CD14-positive monocyte (primary cell): ENCODE results near the gene ARF5. TPM values are rescaled to one million over a fixed set of nuclear protein-coding genes. Genes with fewer than 3 reads are reported as not detected.
"Not testable (repeated sequence)": the region's sequence is repeated elsewhere in the genome, so short reads cannot be mapped to it uniquely, and the experiment has no call there.

ENCODE experiments used
- DNase-seq, 3 donors: peaks; one replicate each; pipeline ENCODE4 v3.0.0-alpha.2; 2011 to 2022
- H2AFZ ChIP-seq: 2 replicates; pipeline ENCODE4 v1.6.0; 2012; ENCODE audit warnings: mild to moderate bottlenecking, low read depth, low read length, inconsistent platforms; ENCODE audit not compliant: insufficient read depth, poor library complexity, severe bottlenecking
- H3K27ac ChIP-seq, 2 donors: 1 replicate in 1 of 2; 2 replicates in 1 of 2; pipeline ENCODE4 v1.5.1; 2012 to 2013; ENCODE audit warnings: low read length in 2 of 2, control low read depth in 1 of 2, inconsistent platforms in 1 of 2, low read depth in 1 of 2, mild to moderate bottlenecking in 1 of 2
- H3K27me3 ChIP-seq, 2 donors: one replicate each; pipeline versions ENCODE4 v1.6.0 to v1.6.1; 2011 to 2013; ENCODE audit warnings: low read length in 2 of 2; ENCODE audit not compliant: control insufficient read depth in 2 of 2, insufficient read depth in 2 of 2
- H3K36me3 ChIP-seq, 2 donors: replicated peaks in 1 of 2; 1 replicate in 1 of 2; 2 replicates in 1 of 2; pipeline versions ENCODE4 v1.5.1 to v1.6.1; 2012 to 2013; ENCODE audit warnings: low read length in 2 of 2, control low read depth in 1 of 2, inconsistent platforms in 1 of 2, mild to moderate bottlenecking in 1 of 2; ENCODE audit not compliant: insufficient read depth in 2 of 2, control insufficient read depth in 1 of 2
- H3K4me1 ChIP-seq, 2 donors: 1 replicate in 1 of 2; 2 replicates in 1 of 2; pipeline versions ENCODE4 v1.5.1 to v1.6.1; 2012 to 2013; ENCODE audit warnings: low read length in 2 of 2, control low read depth in 1 of 2, inconsistent platforms in 1 of 2, mild to moderate bottlenecking in 1 of 2, moderate library complexity in 1 of 2; ENCODE audit not compliant: insufficient read depth in 2 of 2, control insufficient read depth in 1 of 2
- H3K4me2 ChIP-seq: replicated peaks from 2 replicates; pipeline ENCODE3; 2012; ENCODE audit warnings: low read length, moderate library complexity, mild to moderate bottlenecking; ENCODE audit not compliant: poor library complexity, severe bottlenecking; ENCODE audit errors: extremely low read depth
- H3K4me3 ChIP-seq, 3 experiments: fragments of 200-600 bp in 1 of 3; sonication (generic) in 1 of 3; replicated peaks in 1 of 3; 1 replicate in 2 of 3; 2 replicates in 1 of 3; pipeline ENCODE4 v1.5.1; 2011 to 2013; ENCODE audit warnings: low read length in 3 of 3, mild to moderate bottlenecking in 3 of 3, control low read depth in 2 of 3, low read depth in 2 of 3, inconsistent platforms in 1 of 3, moderate library complexity in 1 of 3
- H3K79me2 ChIP-seq: 2 replicates; pipeline ENCODE4 v1.6.0; 2012; ENCODE audit warnings: mild to moderate bottlenecking, control low read depth, inconsistent platforms, low read length, moderate library complexity; ENCODE audit not compliant: insufficient read depth
- H3K9ac ChIP-seq: 2 replicates; pipeline ENCODE4 v1.6.0; 2017; ENCODE audit warnings: low read length, mild to moderate bottlenecking; ENCODE audit not compliant: insufficient read depth, poor library complexity, severe bottlenecking
- H3K9me3 ChIP-seq, 2 donors: replicated peaks in 1 of 2; 1 replicate in 1 of 2; 2 replicates in 1 of 2; pipeline versions ENCODE4 v1.5.1 to v1.6.1; 2012 to 2013; ENCODE audit warnings: low read length in 2 of 2, control low read depth in 1 of 2; ENCODE audit not compliant: control insufficient read depth in 1 of 2, insufficient read depth in 1 of 2
- H4K20me1 ChIP-seq: 2 replicates; pipeline ENCODE4 v1.6.0; 2012; ENCODE audit warnings: mild to moderate bottlenecking, low read length, control low read depth, moderate library complexity; ENCODE audit not compliant: insufficient read depth
- H3K27ac Mint-ChIP-seq, 7 donors: one replicate each; pipeline ENCODE4 v1.8.0; 2020; ENCODE audit warnings: mild to moderate bottlenecking in 7 of 7, mixed read lengths in 7 of 7, moderate library complexity in 6 of 7, inconsistent platforms in 2 of 7
- H3K27me3 Mint-ChIP-seq, 3 donors: one replicate each; pipeline ENCODE4 v1.8.0; 2021 to 2022; ENCODE audit warnings: low read depth in 3 of 3, mild to moderate bottlenecking in 3 of 3, mixed read lengths in 3 of 3, moderate library complexity in 3 of 3, inconsistent platforms in 1 of 3
- H3K36me3 Mint-ChIP-seq, 2 donors: one replicate each; pipeline ENCODE4 v1.8.0; 2020; ENCODE audit warnings: mixed read lengths in 2 of 2, inconsistent platforms in 1 of 2, mild to moderate bottlenecking in 1 of 2
- H3K4me1 Mint-ChIP-seq: one replicate; pipeline ENCODE4 v1.8.0; 2020; ENCODE audit warnings: mild to moderate bottlenecking, mixed read lengths
- H3K4me3 Mint-ChIP-seq, 2 donors: one replicate each; pipeline ENCODE4 v1.8.0; 2020; ENCODE audit warnings: mild to moderate bottlenecking in 2 of 2, mixed read lengths in 2 of 2, moderate library complexity in 1 of 2
- H3K9me3 Mint-ChIP-seq, 7 donors: one replicate each; pipeline ENCODE4 v1.8.0; 2020 to 2022; ENCODE audit warnings: mixed read lengths in 7 of 7, mild to moderate bottlenecking in 6 of 7, moderate library complexity in 6 of 7, inconsistent platforms in 2 of 7
- CTCF ChIP-seq: fragments of 200-600 bp; IDR thresholded peaks from one replicate; pipeline ENCODE4 v1.8.0; 2022; ENCODE audit warnings: antibody characterized with exemption, mild to moderate bottlenecking
- WGBS: methylation state at CpG from one replicate; pipeline ENCODE4 v1.1.5; 2013; ENCODE audit warnings: missing lambda C conversion rate; ENCODE audit not compliant: insufficient coverage; 5-methylcytosine and 5-hydroxymethylcytosine counted together
- intact Hi-C, 2 donors: fragments of 100-400 bp; cut with micrococcal nuclease; formaldehyde crosslinking; loops; one replicate each; pipeline versions ENCODE4 v1.15.0 to v1.15.1; 2023
- polyA plus RNA-seq, 3 donors: library from polyadenylated mRNA; depleted of rRNA in 1 of 3; unstranded in 2 of 3; stranded (reverse) in 1 of 3; fragments of 300-500 nt in 2 of 3; fragments of >200 nt in 1 of 3; fragmentation: Illumina TruSeq in 2 of 3; gene quantifications; 1 replicate in 2 of 3; 2 replicates in 1 of 3; pipeline ENCODE4 v1.2.3, GENCODE V29; 2012 to 2021

ARF5 gene
- polyA plus RNA-seq, 3 donors: 278 to 408 (median 313) TPM

GRCh38 chr7:127566242-127566641 lies 22.0 kb upstream of the ARF5 start:
- no peak overlapping the region for H3K4me2 ChIP-seq
- no peak for TF ChIP-seq CTCF
- peaks cover 0 to 3% of the 10 kb centered on the region in 2 donors for H3K36me3 Mint-ChIP-seq
- no peaks in the 10 kb centered on the region for H3K36me3 ChIP-seq
- H2AFZ ChIP-seq: no peak overlapping the region
- intact Hi-C loops: no loop called here
- no peak overlapping the region for H3K27ac Mint-ChIP-seq
- H4K20me1 ChIP-seq: no peaks in the 10 kb centered on the region
- WGBS: 100% methylated on average over 1 of the region's 3 CpGs
- H3K9me3 ChIP-seq: peaks cover 0 to 4% of the 10 kb centered on the region in 2 donors
- no peak overlapping the region for H3K4me3 ChIP-seq
- H3K9me3 Mint-ChIP-seq: peaks cover 7 to 11% (median 8%) of the 10 kb centered on the region in 7 donors
- H3K9ac ChIP-seq: no peak overlapping the region
- H3K4me1 Mint-ChIP-seq: no peaks in the 10 kb centered on the region
- H3K27ac ChIP-seq: no peak overlapping the region
- H3K27me3 ChIP-seq: no peaks in the 10 kb centered on the region
- peaks cover 0 to 2% (median 1%) of the 10 kb centered on the region in 3 donors for H3K27me3 Mint-ChIP-seq
- no peak for DNase-seq
- H3K79me2 ChIP-seq: no peaks in the 10 kb centered on the region
- H3K4me3 Mint-ChIP-seq: no peak overlapping the region
- no peaks in the 10 kb centered on the region for H3K4me1 ChIP-seq

- H3K79me2 ChIP-seq, H3K36me3 Mint-ChIP-seq, H3K4me2 ChIP-seq, H3K36me3 ChIP-seq, H3K27ac ChIP-seq, H3K4me3 ChIP-seq, H2AFZ ChIP-seq, H3K27me3 Mint-ChIP-seq, intact Hi-C loops, H3K4me3 Mint-ChIP-seq, H3K4me1 ChIP-seq, H3K9me3 ChIP-seq, H4K20me1 ChIP-seq, DNase-seq, H3K27me3 ChIP-seq, H3K4me1 Mint-ChIP-seq, H3K27ac Mint-ChIP-seq, H3K9ac ChIP-seq: not testable (repeated sequence)
- H3K9me3 Mint-ChIP-seq: peaks cover 7 to 11% (median 8%) of the 10 kb centered on the region in 7 donors
- no CpG with 5 or more reads among the region's 3 CpGs for WGBS
These were observed 20.2 kb upstream of the ARF5 start for GRCh38 chr7:127568034-127568433.
